Psoas muscle (tissue), 8 donors: ENCODE measurements around the gene PTGER3. TPM values are rescaled to one million over a fixed set of nuclear protein-coding genes. Genes with fewer than 3 reads are reported as not detected.

Experiments
- ATAC-seq, 4 donors: fragments of 200-7000 bp; cut with Tn5 transposase; one replicate each; pipeline ENCODE4 v1.9.1; 2020; ENCODE audit warnings: moderate library complexity in 3 of 4, mild to moderate bottlenecking in 2 of 4
- DNase-seq, 2 donors: peaks; one replicate each; pipeline ENCODE4 v3.0.0-alpha.2; 2020
- H3K27ac ChIP-seq: fragments of 200-600 bp; one replicate; pipeline ENCODE4 v1.8.0; 2022
- H3K27me3 ChIP-seq, 3 donors: fragments of 200-600 bp in 1 of 3; one replicate each; pipeline versions ENCODE4 v1.6.1 to v1.8.0; 2013 to 2022; ENCODE audit warnings: low read length in 2 of 3, mild to moderate bottlenecking in 2 of 3, moderate library complexity in 1 of 3; ENCODE audit not compliant: insufficient read depth in 3 of 3
- H3K36me3 ChIP-seq, 2 donors: fragments of 200-600 bp in 1 of 2; one replicate each; pipeline versions ENCODE4 v1.6.1 to v1.8.0; 2013 to 2022; ENCODE audit warnings: low read depth in 1 of 2, mild to moderate bottlenecking in 1 of 2, moderate library complexity in 1 of 2; ENCODE audit not compliant: insufficient read depth in 1 of 2
- H3K4me1 ChIP-seq: fragments of 200-600 bp; one replicate; pipeline ENCODE4 v1.8.0; 2022
- H3K4me3 ChIP-seq: fragments of 200-600 bp; one replicate; pipeline ENCODE4 v1.8.0; 2022; ENCODE audit warnings: mild to moderate bottlenecking
- H3K9me3 ChIP-seq: fragments of 200-600 bp; one replicate; pipeline ENCODE4 v1.8.0; 2022
- CTCF ChIP-seq: fragments of 200-600 bp; IDR thresholded peaks from one replicate; pipeline ENCODE4 v1.8.0; 2022; ENCODE audit warnings: antibody characterized with exemption
- WGBS, 3 donors: extraction: QIAGEN DNeasy Blood & Tissue Kit; methylation state at CpG; one replicate each; pipeline versions ENCODE4 v1.1.6 to v1.1.7; 2013; 5-methylcytosine and 5-hydroxymethylcytosine counted together
- intact Hi-C, 2 donors: fragments of 100-400 bp; cut with DNase I; formaldehyde crosslinking; loops; one replicate each; pipeline versions ENCODE4 v1.11.0 to v1.14.2; 2022
- polyA plus RNA-seq, 3 donors: library from polyadenylated mRNA; stranded (reverse); fragments of 200-250 nt; gene quantifications; one replicate each; pipeline ENCODE4 v1.2.3, GENCODE V29; 2013
- total RNA-seq, 4 donors: library from RNA; stranded (reverse); fragmentation: NEBNext Ultra II Directional in 2 of 4; extraction: Animal tissue kit (Norgen Biotek cat#: 25700) in 2 of 4; gene quantifications; one replicate each; pipeline versions ENCODE4 v1.2.1 to v1.2.4, GENCODE V29; 2021 to 2023
- donor health status: healthy with polysubstance abuse.
- donor health status: DM: no; HTN: no; CAD: no; lungs with moderate emphysema.
- donor health status: Bipolar disorder and iron deficiency.
- donor health status: healthy.
- donor health status: DM: yes; HTN: yes; CAD: no.
- donor health status: DM: no; HTN: no; CAD: no.
- donor health status: DM: no; HTN: no; CAD: no.
- donor health status: DM: yes; HTN: yes; CAD: no.

Gene PTGER3
- total and polyA plus RNA-seq, 7 donors, result 0.24 to 0.79 (median 0.46) TPM

GRCh38 chr1:71072273-71072672, 24.7 kb upstream of the PTGER3 start:
- Histone ChIP-seq H3K4me3 (no peak overlapping the region), H3K27me3 (no peaks in the 10 kb centered on the region), H3K4me1 (no peaks in the 10 kb centered on the region), H3K27ac (no peak overlapping the region), H3K36me3 (peaks cover 23 to 100% of the 10 kb centered on the region in 2 donors), H3K9me3 (no peaks in the 10 kb centered on the region)
- DNase-seq (no peak), ATAC-seq (no peak)
- intact Hi-C loops, result no loop called here
- TF ChIP-seq CTCF, result no peak

- no peaks in the 10 kb centered on the region for H3K4me1 ChIP-seq
- H3K27ac ChIP-seq, result no peak overlapping the region
- TF ChIP-seq CTCF, result no peak
- 89 to 94% (median 93%) methylated on average over 4 of the region's 4 CpGs for WGBS, 3 donors
- no peaks in the 10 kb centered on the region for H3K27me3 ChIP-seq
- DNase-seq (no peak), ATAC-seq (no peak)
- intact Hi-C loops, result no loop called here
- H3K36me3 ChIP-seq, result peaks cover 23 to 100% of the 10 kb centered on the region in 2 donors
- H3K9me3 ChIP-seq, result no peaks in the 10 kb centered on the region
- no peak overlapping the region for H3K4me3 ChIP-seq
Measured at GRCh38 chr1:71071720-71072119, 24.1 kb upstream of the PTGER3 start.

- ATAC-seq (no peak), DNase-seq (no peak)
- H3K9me3 ChIP-seq, result no peaks in the 10 kb centered on the region
- 77 to 79% (median 78%) methylated on average over 6 of the region's 6 CpGs for WGBS, 3 donors
- H3K4me3 ChIP-seq, result no peak overlapping the region
- peaks cover 11 to 100% of the 10 kb centered on the region in 2 donors for H3K36me3 ChIP-seq
- no peak for TF ChIP-seq CTCF
- H3K4me1 ChIP-seq, result no peaks in the 10 kb centered on the region
- intact Hi-C loops, result loop anchor here (10.0 kb wide), 2 partner anchors 824 to 834 kb away; no protein-coding TSS in a partner anchor
- no peak overlapping the region for H3K27ac ChIP-seq
- H3K27me3 ChIP-seq, result no peaks in the 10 kb centered on the region
Measured at GRCh38 chr1:71068325-71069240, 21.0 kb upstream of the PTGER3 start.

- H3K4me3 ChIP-seq, result no peak overlapping the region
- TF ChIP-seq CTCF, result no peak
- H3K27ac ChIP-seq, result no peak overlapping the region
- H3K27me3 ChIP-seq, result no peaks in the 10 kb centered on the region
- peaks cover 0 to 28% of the 10 kb centered on the region in 2 donors for H3K36me3 ChIP-seq
- 72 to 81% (median 76%) methylated on average over 6 of the region's 6 CpGs for WGBS, 3 donors
- H3K4me1 ChIP-seq, result no peaks in the 10 kb centered on the region
- intact Hi-C loops, result loop anchor here in 1 of 2 donors (5.0 to 10.0 kb wide), 3 partner anchors 367 to 642 kb away; partner anchors contain the start of gene CTH
- DNase-seq, result no peak
- peak in 3 of 4 donors; percentile 2 to 40 (median 4) for ATAC-seq
- no peaks in the 10 kb centered on the region for H3K9me3 ChIP-seq
Measured at GRCh38 chr1:71054791-71055190, 7.2 kb upstream of the PTGER3 start.
